Vagina (tissue), 2 donors: ENCODE measurements around the gene CRYBG1.

Source experiments
- POLR2A ChIP-seq, 2 donors: fragments of 450-650 bp; IDR thresholded peaks; one replicate each; pipeline ENCODE4 v1.6.1; 2017; ENCODE audit warnings: antibody characterized with exemption in 2 of 2, mild to moderate bottlenecking in 2 of 2, moderate library complexity in 2 of 2
- TF ChIP-seq, protein P1 (sequence below), 3 experiments: fragments of 450-650 bp in 2 of 3; fragments of 200-600 bp in 1 of 3; sonication (generic) in 1 of 3; IDR thresholded peaks; one replicate each; pipeline ENCODE4 v1.5.1; 2017 to 2019; ENCODE audit warnings: antibody characterized with exemption in 3 of 3, mild to moderate bottlenecking in 2 of 3, moderate library complexity in 2 of 3

DNA sequence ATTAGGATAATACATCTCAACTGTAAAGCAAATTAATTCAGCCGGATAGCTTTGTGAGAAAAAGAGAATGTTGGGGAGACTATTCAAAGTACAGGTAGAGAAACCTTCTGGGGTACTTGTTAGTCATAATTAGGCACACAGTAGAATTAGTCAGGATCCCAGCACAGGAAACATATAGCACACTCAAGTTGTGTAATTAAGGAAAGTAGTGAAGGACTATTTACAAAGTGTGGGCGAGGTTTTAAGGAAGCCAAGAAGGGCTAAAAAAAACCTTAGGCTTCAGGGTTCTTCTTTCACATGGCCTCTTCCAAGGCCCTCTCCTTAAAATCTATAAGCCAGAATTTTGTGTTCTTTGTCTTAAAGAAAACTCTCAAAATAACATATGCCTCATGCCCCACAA is 142.0 kb downstream of the CRYBG1 start:
- no peak for TF ChIP-seq POLR2A (IDR thresholded peaks at IDR 0.05)
- TF ChIP-seq, protein P1, sequence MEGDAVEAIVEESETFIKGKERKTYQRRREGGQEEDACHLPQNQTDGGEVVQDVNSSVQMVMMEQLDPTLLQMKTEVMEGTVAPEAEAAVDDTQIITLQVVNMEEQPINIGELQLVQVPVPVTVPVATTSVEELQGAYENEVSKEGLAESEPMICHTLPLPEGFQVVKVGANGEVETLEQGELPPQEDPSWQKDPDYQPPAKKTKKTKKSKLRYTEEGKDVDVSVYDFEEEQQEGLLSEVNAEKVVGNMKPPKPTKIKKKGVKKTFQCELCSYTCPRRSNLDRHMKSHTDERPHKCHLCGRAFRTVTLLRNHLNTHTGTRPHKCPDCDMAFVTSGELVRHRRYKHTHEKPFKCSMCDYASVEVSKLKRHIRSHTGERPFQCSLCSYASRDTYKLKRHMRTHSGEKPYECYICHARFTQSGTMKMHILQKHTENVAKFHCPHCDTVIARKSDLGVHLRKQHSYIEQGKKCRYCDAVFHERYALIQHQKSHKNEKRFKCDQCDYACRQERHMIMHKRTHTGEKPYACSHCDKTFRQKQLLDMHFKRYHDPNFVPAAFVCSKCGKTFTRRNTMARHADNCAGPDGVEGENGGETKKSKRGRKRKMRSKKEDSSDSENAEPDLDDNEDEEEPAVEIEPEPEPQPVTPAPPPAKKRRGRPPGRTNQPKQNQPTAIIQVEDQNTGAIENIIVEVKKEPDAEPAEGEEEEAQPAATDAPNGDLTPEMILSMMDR (IDR thresholded peaks at IDR 0.05) = no peak
